ENCODE measurements around the gene PGA4.
"Not testable (repeated sequence)": the region's sequence is repeated elsewhere in the genome, so short reads cannot be mapped to it uniquely, and the experiment has no call there.

DNA sequence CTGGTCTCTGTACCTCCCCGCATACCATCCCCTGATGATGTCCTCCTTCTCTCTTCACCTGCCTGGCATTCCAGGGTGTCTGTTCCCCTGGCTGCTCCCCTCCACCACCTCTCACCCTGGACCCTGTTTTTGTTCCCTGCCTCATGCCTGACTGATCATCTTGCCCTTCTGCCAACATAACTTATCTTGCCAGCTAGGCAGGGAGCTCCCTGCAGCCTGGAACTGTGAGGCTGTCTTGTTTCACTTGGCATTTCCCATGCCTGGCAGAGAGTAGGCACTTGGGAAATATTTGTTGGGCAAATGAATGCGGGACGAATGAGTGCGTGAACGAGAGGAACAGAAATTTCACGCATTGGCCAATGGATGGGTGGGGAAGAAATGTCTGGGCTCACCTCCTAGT is 7.3 kb downstream of the PGA4 start:
- TF ChIP-seq, protein P1, sequence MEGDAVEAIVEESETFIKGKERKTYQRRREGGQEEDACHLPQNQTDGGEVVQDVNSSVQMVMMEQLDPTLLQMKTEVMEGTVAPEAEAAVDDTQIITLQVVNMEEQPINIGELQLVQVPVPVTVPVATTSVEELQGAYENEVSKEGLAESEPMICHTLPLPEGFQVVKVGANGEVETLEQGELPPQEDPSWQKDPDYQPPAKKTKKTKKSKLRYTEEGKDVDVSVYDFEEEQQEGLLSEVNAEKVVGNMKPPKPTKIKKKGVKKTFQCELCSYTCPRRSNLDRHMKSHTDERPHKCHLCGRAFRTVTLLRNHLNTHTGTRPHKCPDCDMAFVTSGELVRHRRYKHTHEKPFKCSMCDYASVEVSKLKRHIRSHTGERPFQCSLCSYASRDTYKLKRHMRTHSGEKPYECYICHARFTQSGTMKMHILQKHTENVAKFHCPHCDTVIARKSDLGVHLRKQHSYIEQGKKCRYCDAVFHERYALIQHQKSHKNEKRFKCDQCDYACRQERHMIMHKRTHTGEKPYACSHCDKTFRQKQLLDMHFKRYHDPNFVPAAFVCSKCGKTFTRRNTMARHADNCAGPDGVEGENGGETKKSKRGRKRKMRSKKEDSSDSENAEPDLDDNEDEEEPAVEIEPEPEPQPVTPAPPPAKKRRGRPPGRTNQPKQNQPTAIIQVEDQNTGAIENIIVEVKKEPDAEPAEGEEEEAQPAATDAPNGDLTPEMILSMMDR (IDR thresholded peaks at IDR 0.05) = not testable (repeated sequence)
- not testable (repeated sequence) for TF ChIP-seq POLR2A (IDR thresholded peaks at IDR 0.05)

All from esophagus squamous epithelium (tissue), 4 donors.